Retina (tissue), 1 donor: Measurements from ENCODE around the gene PRPF6.

Experiments
- DNase-seq: peaks from one replicate; pipeline ENCODE4 v3.0.0-alpha.2; 2016

PRPF6 gene

GRCh38 chr20:64051561-64052325 lies 70.8 kb downstream of the PRPF6 start:
- no peak for DNase-seq

GRCh38 chr20:64052326-64052722 lies 71.4 kb downstream of the PRPF6 start:
- no peak for DNase-seq

GRCh38 chr20:64052987-64053840 lies 72.3 kb downstream of the PRPF6 start:
- no peak for DNase-seq

- no peak for DNase-seq
These were observed 73.1 kb downstream of the PRPF6 start for GRCh38 chr20:64053841-64054661.

GRCh38 chr20:64055396-64055892 lies 74.5 kb downstream of the PRPF6 start:
- no peak for DNase-seq

- DNase-seq, result no peak
These were observed 75.1 kb downstream of the PRPF6 start for GRCh38 chr20:64055893-64056638.

- DNase-seq, result no peak
These were observed 75.6 kb downstream of the PRPF6 start for GRCh38 chr20:64056639-64056888.

- no peak for DNase-seq
These were observed 76.1 kb downstream of the PRPF6 start for GRCh38 chr20:64056889-64057627.

- peak; percentile 76 for DNase-seq
These were observed 76.9 kb downstream of the PRPF6 start for GRCh38 chr20:64057628-64058498.

- no peak for DNase-seq
These were observed 77.6 kb downstream of the PRPF6 start for GRCh38 chr20:64058536-64058935.

GRCh38 chr20:64062276-64062595 lies 81.3 kb downstream of the PRPF6 start:
- no peak for DNase-seq

GRCh38 chr20:64062596-64063388 lies 81.9 kb downstream of the PRPF6 start, which contains the start of gene TCEA2:
Gene TCEA2, plus strand, starts transcription at chr20:64063198. Its CDS starts 115 bp downstream, at chr20:64063313.
- peak; percentile 97 for DNase-seq

- DNase-seq, result peak; percentile 63
These were observed 82.6 kb downstream of the PRPF6 start for GRCh38 chr20:64063389-64064144.

- no peak for DNase-seq
These were observed 83.3 kb downstream of the PRPF6 start for GRCh38 chr20:64064145-64064698.

GRCh38 chr20:64065062-64065973 lies 84.4 kb downstream of the PRPF6 start:
- no peak for DNase-seq

GRCh38 chr20:64065974-64066343 lies 85.0 kb downstream of the PRPF6 start:
- no peak for DNase-seq

- DNase-seq, result no peak
These were observed 86.2 kb downstream of the PRPF6 start for GRCh38 chr20:64067005-64067632.
